NT2/D1 (cell line): ENCODE data around the gene OSBPL2.

Source experiments
- DNase-seq: peaks from one replicate; pipeline ENCODE4 v3.0.0-alpha.2; 2011; ENCODE audit warnings: low read depth, low spot score
- H3K27me3 ChIP-seq: 2 replicates; pipeline ENCODE4 v1.6.0; 2011; ENCODE audit warnings: mild to moderate bottlenecking; ENCODE audit not compliant: insufficient read length, insufficient read depth
- H3K36me3 ChIP-seq: 2 replicates; pipeline ENCODE4 v1.6.1; 2011; ENCODE audit warnings: mild to moderate bottlenecking, low read length, mixed read lengths; ENCODE audit not compliant: insufficient read depth, insufficient read length
- H3K4me1 ChIP-seq: 2 replicates; pipeline ENCODE4 v1.5.1; 2011; ENCODE audit not compliant: insufficient read depth, insufficient read length
- H3K4me3 ChIP-seq: 2 replicates; pipeline ENCODE4 v1.5.1; 2011; ENCODE audit warnings: low read depth; ENCODE audit not compliant: insufficient read length
- H3K9ac ChIP-seq: 2 replicates; pipeline ENCODE4 v1.6.0; 2011; ENCODE audit warnings: low read depth; ENCODE audit not compliant: insufficient read length
- H3K9me3 ChIP-seq: 2 replicates; pipeline ENCODE4 v1.5.1; 2011; ENCODE audit warnings: mild to moderate bottlenecking, low read length; ENCODE audit not compliant: insufficient read depth
- SUZ12 ChIP-seq: IDR thresholded peaks from 2 replicates; pipeline ENCODE4 v1.6.1; 2011; ENCODE audit not compliant: insufficient read length, insufficient read depth; ENCODE audit errors: extremely low read depth
- YY1 ChIP-seq: IDR thresholded peaks from 2 replicates; pipeline ENCODE4 v1.6.1; 2011; ENCODE audit not compliant: insufficient read length, insufficient read depth
- ZNF274 ChIP-seq: IDR thresholded peaks from 2 replicates; pipeline ENCODE4 v1.6.1; 2011; ENCODE audit warnings: mild to moderate bottlenecking, low read depth, low read length

The OSBPL2 gene

GRCh38 chr20:62201173-62202082, 36.9 kb upstream of the OSBPL2 start:
- no peaks in the 10 kb centered on the region for H3K27me3 ChIP-seq
- peaks cover 3% of the 10 kb centered on the region for H3K4me1 ChIP-seq
- H3K9me3 ChIP-seq: no peaks in the 10 kb centered on the region
- TF ChIP-seq ZNF274: no peak
- no peak for TF ChIP-seq YY1
- no peak for TF ChIP-seq SUZ12
- H3K36me3 ChIP-seq: peaks cover 71% of the 10 kb centered on the region
- no peak overlapping the region for H3K9ac ChIP-seq
- H3K4me3 ChIP-seq: no peak overlapping the region
- DNase-seq: no peak

GRCh38 chr20:62202083-62202395, 36.3 kb upstream of the OSBPL2 start:
- no peaks in the 10 kb centered on the region for H3K9me3 ChIP-seq
- no peak overlapping the region for H3K4me3 ChIP-seq
- peaks cover 71% of the 10 kb centered on the region for H3K36me3 ChIP-seq
- no peak for TF ChIP-seq YY1
- DNase-seq: no peak
- H3K4me1 ChIP-seq: peaks cover 3% of the 10 kb centered on the region
- no peak overlapping the region for H3K9ac ChIP-seq
- H3K27me3 ChIP-seq: no peaks in the 10 kb centered on the region

GRCh38 chr20:62202676-62203377, 35.5 kb upstream of the OSBPL2 start:
- H3K36me3 ChIP-seq: peaks cover 65% of the 10 kb centered on the region
- TF ChIP-seq SUZ12 (no peak), ZNF274 (no peak), YY1 (no peak)
- DNase-seq: no peak
- H3K27me3 ChIP-seq: no peaks in the 10 kb centered on the region
- no peaks in the 10 kb centered on the region for H3K9me3 ChIP-seq
- H3K4me3 ChIP-seq: no peak overlapping the region
- H3K4me1 ChIP-seq: peaks cover 9% of the 10 kb centered on the region
- H3K9ac ChIP-seq: no peak overlapping the region

- peaks cover 58% of the 10 kb centered on the region for H3K36me3 ChIP-seq
- no peak overlapping the region for H3K4me3 ChIP-seq
- H3K9ac ChIP-seq: no peak overlapping the region
- no peaks in the 10 kb centered on the region for H3K9me3 ChIP-seq
- DNase-seq: no peak
- H3K27me3 ChIP-seq: no peaks in the 10 kb centered on the region
- H3K4me1 ChIP-seq: peaks cover 12% of the 10 kb centered on the region
- TF ChIP-seq ZNF274 (no peak), YY1 (no peak), SUZ12 (no peak)
These were observed 34.8 kb upstream of the OSBPL2 start for GRCh38 chr20:62203378-62204030.

GRCh38 chr20:62205618-62206387, 32.5 kb upstream of the OSBPL2 start:
- no peak overlapping the region for H3K9ac ChIP-seq
- DNase-seq: no peak
- peaks cover 19% of the 10 kb centered on the region for H3K4me1 ChIP-seq
- no peaks in the 10 kb centered on the region for H3K9me3 ChIP-seq
- no peak overlapping the region for H3K4me3 ChIP-seq
- H3K36me3 ChIP-seq: peaks cover 41% of the 10 kb centered on the region
- TF ChIP-seq ZNF274 (no peak), SUZ12 (no peak), YY1 (no peak)
- H3K27me3 ChIP-seq: no peaks in the 10 kb centered on the region

- Histone ChIP-seq H3K27me3 (no peaks in the 10 kb centered on the region), H3K9ac (no peak overlapping the region), H3K9me3 (no peaks in the 10 kb centered on the region), H3K4me3 (no peak overlapping the region), H3K4me1 (peaks cover 19% of the 10 kb centered on the region), H3K36me3 (peaks cover 35% of the 10 kb centered on the region)
- TF ChIP-seq YY1 (no peak), SUZ12 (no peak), ZNF274 (no peak)
- DNase-seq: no peak
These were observed 31.9 kb upstream of the OSBPL2 start for GRCh38 chr20:62206388-62206775.
